ENCODE results near the gene NSUN4. TPM values are rescaled to one million over a fixed set of nuclear protein-coding genes. Genes with fewer than 3 reads are reported as not detected.

The NSUN4 gene
- total and polyA plus RNA-seq, 10 of the 15 experiments (the other 5 are each of a cell fraction or from before 2014, with no cell fraction given) = 22.1 to 80.2 (median 29.6) TPM

GRCh38 chr1:46379996-46380395 lies 39.4 kb downstream of the NSUN4 start (continued):
- no peak for TF ChIP-seq ZBTB11 (CRISPR knock-in tag; IDR thresholded peaks at IDR 0.05)
- TF ChIP-seq BMI1 (IDR thresholded peaks at IDR 0.05; ENCODE audit: borderline replicate concordance) = no peak
- TF ChIP-seq HSF1 (IDR thresholded peaks at IDR 0.05; ENCODE audit: low read depth, low read length) = no peak
- TF ChIP-seq ATF3 (IDR thresholded peaks at IDR 0.05; ENCODE audit: borderline replicate concordance, extremely low read depth, low read depth, low read length) = no peak
- TF ChIP-seq CTCF (IDR thresholded peaks at IDR 0.05 in 2 of 3, conservative IDR thresholded peaks at IDR 0.05 in 1 of 3; ENCODE audit: control insufficient read depth in 2 of 3, extremely low read depth in 1 of 3, insufficient read depth in 1 of 3, low read depth in 3 of 3, low read length in 3 of 3) = no peak
- TF ChIP-seq CREB1 (IDR thresholded peaks at IDR 0.05; ENCODE audit: low read depth) = no peak
- no peak for TF ChIP-seq STAT1 (conservative IDR thresholded peaks at IDR 0.05)

All from GM12878 (cell line).